Endometrial microvascular endothelial cells (primary cell): Measurements from ENCODE around the gene UBASH3A. TPM values are rescaled to one million over a fixed set of nuclear protein-coding genes. Genes with fewer than 3 reads are reported as not detected.

ENCODE experiments used
- in situ Hi-C: cut with HindIII; loops from 2 replicates; pipeline ENCODE4 v1.10.0; 2017; ENCODE audit warnings: low sequenced_read_pairs, low pct_unique_long_range_greater_than_20kb; ENCODE audit errors: inconsistent ontology term
- total RNA-seq: library from RNA; depleted of rRNA; stranded (reverse); fragments of >200 nt; gene quantifications from one replicate; pipeline ENCODE4 v1.2.3, GENCODE V29; 2015; ENCODE audit errors: inconsistent ontology term

The UBASH3A gene, protein sequence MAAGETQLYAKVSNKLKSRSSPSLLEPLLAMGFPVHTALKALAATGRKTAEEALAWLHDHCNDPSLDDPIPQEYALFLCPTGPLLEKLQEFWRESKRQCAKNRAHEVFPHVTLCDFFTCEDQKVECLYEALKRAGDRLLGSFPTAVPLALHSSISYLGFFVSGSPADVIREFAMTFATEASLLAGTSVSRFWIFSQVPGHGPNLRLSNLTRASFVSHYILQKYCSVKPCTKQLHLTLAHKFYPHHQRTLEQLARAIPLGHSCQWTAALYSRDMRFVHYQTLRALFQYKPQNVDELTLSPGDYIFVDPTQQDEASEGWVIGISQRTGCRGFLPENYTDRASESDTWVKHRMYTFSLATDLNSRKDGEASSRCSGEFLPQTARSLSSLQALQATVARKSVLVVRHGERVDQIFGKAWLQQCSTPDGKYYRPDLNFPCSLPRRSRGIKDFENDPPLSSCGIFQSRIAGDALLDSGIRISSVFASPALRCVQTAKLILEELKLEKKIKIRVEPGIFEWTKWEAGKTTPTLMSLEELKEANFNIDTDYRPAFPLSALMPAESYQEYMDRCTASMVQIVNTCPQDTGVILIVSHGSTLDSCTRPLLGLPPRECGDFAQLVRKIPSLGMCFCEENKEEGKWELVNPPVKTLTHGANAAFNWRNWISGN
- total RNA-seq: not detected

DNA sequence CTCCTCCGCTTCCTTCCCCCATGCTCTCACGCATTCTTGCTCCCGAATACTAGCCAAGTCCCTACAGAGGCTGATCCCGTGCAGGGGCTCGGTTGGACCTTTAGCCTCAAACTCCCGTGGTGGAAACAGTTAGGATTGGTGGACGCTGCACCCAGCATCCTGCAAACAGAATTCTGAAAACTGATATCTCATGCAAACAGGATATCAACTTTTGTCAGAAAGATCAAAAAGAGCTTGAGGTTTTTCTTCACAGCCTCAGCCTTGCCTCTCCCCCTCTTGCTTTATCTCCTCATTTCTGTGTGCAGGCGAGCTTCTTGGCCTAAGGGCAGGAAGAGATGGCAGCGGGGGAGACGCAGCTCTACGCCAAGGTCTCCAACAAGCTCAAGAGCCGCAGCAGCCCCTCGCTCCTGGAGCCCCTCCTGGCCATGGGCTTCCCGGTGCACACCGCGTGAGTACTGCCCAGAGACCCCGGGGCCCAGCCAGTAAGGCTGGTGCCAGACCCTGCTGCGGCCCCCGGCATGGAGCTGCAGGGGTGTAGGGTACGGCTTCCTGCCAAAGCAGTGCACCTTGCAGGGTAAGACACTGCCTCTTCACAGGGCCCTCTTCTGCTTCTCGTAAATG lies at the start of gene UBASH3A:
Gene UBASH3A (plus strand): TSS at position 292 of the 621 bp plus-strand sequence. CDS start 44 bp downstream, at position 336.
- in situ Hi-C loops: no loop called here

DNA sequence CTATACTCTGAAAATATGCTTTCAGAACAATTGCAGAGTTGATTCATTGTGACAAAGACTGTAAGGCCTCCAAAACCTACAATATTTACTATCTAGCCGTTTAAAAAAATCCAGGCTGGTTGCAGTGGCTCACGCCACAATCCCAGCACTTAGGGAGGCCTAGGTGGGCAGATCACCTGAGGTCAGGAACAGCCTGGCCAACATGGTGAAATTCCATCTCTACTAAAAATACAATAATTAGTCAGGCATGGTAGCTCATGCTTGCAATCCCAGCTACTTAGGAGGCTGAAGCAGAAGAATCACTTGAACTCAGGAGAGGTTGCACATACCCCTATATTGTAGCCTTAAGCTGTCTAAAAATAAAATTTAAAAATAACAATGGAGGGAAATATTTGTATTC lies 47.7 kb upstream of the UBASH3A start:
- in situ Hi-C loops: no loop called here

DNA sequence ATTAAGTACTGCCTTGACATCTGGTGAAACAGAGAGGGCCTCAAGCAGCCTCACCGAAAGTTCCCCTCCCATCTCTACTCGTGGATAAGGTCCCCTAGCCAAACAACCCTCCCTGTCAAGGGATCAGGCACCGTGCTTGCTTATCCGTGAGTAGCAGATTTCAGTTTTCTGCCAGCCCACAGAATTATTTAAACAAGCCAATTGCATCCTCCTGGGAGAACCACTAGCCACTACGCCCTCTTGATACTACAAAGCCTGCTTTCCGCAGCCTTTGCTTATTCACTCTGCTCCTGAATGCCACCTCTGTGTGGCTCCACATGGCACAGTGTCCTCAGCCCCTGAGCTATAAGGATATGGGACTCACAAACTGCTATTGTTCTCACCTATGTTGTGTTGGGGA lies 47.1 kb upstream of the UBASH3A start:
- in situ Hi-C loops: no loop called here

DNA sequence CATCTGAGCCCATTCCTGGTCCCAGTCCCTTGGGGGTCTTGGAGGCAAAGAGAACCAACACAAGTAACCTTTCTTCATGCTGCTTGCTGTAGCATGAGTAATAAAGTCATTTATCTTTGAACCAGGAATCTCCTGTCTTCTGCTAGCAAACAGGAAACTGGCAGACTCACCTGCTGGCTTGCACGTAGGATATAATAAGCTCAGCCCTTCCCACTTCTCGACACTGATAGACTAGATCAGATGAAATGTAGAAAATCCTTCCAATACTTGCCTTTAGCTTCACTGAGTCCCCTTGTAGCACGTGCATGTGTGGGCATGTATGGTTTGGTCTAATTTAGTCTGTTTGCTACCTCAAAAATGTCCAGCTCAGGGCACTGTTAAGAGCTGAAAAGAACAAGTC lies 46.4 kb upstream of the UBASH3A start:
- in situ Hi-C loops: no loop called here

DNA sequence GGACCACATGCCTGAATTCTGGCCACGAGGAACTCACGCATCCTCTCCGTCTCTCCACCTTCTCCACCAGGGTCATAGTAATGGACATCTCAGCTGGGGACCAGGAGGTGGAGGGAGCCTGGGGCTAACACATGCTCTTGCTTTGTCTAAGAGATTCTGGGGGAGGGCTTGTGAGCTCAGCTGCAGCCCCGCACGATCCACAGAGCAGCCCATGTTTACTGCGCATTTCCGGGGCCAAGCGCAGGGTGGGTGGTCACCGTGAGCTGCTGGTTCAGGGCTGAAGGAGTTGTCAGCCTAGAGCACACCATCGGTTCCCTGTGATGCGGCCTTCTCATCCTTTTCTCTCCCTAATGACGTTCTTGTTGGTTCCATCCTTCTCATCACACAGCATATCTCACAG lies 45.4 kb upstream of the UBASH3A start:
- in situ Hi-C loops: no loop called here

DNA sequence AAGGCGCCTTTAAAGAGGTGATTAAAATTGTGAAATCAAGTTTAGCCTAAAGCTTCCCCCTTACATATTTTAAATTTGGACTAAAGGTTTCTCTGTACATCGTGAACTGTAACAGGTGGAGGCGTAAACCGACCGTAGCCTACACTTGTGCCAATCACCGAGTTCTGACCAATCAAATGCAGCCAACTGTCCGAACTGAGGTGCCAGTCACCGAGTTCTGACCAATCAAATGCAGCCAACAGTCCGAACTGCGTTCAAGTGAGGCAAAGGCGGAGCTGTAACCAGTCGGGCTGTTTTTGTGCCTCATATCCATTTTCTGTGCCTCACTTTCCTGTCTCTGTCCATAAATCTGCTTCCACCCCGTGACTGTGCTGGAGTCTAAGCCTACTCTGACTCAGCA lies 44.8 kb upstream of the UBASH3A start:
- in situ Hi-C loops: no loop called here

DNA sequence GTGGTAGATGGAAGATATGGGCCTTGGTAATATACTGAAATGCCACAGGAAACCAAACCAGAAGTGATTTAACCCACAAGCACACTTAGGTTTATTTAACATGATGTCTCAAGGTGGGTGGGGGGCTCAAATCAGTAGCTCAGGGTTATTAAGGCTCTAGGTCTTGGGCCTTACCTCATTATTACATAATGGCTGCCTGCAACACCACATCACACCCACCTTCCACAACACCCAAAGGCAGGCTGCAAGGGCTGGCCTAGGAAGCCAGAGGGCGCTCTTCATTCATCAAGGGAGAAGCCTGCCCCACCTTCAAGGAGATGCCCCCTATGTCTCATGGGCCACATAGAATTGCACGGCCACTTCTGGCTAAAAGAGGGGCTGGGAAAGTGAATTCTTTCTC lies 43.4 kb upstream of the UBASH3A start:
- in situ Hi-C loops: no loop called here

DNA sequence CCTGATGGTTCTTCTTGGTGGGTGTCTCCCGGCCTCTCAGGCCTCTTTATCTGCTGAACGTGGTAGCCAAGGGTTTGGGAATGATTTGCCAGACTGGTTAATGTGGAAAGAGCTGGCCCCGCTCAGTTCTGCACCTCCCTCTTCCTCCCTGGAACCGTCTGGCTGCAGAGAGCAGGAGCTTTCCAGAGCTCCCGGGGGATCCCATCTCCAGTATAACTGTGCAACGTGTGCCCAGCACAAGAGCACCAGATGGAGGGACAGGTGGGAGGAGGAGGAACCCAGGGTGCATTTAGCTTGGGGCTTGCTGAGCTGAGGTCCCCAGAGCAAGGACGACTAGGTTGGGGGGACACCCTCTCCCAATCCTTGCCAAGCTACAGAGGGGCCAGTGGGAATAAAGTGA lies 42.4 kb upstream of the UBASH3A start:
- in situ Hi-C loops: no loop called here

DNA sequence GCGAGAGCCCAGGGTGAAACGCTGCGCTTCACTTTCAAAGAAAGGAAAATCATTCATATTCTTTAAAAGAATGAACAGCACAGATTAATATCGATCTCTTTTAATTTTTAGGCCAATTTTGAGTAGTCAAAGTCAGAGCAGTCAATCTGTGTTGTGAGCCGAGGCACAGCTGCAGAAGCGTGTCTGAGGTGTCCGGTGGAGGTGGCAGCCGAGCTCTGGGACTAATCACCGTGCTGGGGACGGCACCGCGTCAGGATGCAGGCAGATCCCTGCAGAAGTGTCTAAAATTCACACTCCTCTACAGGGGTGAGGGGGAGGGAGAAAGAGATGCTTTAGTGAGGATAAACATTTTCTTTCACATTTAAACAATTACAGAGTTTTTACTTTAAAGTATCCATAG lies 41.5 kb upstream of the UBASH3A start:
- in situ Hi-C loops: no loop called here

DNA sequence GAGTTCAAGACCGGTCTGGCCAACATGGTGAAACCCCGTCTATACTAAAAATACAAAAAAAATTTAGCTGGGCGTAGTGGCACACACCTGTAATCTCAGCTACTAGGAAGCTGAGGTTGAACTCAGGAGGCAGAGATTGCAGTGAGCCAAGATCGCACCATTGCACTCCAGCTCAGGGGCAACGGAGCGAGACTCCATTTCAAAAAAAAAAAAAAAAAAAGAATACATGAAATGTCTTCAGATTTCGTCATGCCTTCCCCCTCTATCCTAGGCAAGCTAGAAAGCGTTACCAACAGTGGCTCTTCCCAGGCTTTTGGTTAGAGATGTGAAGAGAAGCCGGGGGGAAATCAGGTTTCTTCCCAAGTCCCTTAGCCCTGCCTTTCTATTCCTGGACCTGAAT lies 41.0 kb upstream of the UBASH3A start:
- in situ Hi-C loops: no loop called here

DNA sequence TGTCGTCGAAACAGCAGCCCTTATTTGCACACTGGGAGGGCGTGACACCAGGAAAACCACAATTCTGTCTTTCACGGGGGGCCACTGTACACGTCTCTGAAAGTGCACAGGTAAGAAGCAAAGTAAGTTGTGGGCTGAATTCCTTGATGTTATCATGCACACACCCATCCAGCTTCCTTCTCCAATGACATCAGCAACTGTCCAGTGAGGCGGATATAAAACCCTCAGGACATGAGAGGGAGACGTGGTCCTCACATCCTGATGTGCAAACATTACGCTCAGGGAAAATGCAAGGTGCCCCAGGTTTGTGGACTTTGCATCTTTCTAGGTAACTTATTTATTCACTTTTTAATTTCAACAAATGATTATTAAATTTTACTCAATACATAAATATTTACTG lies 40.4 kb upstream of the UBASH3A start:
- in situ Hi-C loops: no loop called here

DNA sequence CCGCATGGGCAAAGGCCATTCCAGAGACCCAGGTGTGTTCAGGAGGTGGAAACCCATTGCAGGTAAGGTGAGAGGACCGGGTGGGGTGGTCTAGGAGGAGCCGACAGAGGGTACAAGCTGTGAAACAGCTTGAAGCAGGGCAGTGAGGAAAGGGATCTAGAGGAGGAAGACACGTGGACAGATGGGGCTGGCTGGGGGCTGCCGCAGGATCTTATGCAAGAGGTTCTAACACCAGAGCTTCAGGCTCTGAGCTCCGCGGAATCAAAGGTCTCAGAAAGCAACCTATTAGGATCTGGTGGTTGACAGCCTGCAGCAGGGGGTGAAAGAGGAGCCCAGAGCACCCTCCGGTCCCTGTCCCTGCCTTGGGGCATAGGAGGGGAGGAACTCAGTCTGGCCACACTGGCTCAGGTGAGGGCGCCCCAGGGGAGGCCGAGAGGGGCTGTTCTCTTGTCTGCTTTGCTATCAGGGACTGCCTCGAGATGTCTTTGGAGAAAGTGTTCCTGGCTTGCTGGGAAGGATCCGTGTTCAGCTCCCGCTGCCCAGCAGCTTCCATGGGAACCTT lies 39.3 kb upstream of the UBASH3A start:
- in situ Hi-C loops: no loop called here

DNA sequence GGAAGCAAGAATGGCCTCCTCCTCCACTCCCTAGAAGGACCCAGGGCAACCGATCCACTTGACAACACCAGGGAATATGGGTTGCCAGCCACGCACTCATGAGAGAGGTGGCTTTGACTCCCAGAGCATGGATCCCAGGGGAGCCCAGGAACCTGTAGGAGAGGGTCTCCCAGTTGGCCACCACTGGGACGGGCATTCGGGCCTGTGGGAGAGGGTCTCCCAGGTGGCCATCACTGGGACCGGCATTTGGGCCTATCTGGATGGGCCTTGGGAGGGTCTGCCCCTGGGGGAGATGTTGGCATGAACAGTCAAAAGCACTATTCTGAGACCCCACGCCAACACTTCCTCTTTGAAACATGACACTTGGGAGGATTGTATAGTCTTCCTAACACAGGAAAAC lies 37.9 kb upstream of the UBASH3A start:
- in situ Hi-C loops: no loop called here

DNA sequence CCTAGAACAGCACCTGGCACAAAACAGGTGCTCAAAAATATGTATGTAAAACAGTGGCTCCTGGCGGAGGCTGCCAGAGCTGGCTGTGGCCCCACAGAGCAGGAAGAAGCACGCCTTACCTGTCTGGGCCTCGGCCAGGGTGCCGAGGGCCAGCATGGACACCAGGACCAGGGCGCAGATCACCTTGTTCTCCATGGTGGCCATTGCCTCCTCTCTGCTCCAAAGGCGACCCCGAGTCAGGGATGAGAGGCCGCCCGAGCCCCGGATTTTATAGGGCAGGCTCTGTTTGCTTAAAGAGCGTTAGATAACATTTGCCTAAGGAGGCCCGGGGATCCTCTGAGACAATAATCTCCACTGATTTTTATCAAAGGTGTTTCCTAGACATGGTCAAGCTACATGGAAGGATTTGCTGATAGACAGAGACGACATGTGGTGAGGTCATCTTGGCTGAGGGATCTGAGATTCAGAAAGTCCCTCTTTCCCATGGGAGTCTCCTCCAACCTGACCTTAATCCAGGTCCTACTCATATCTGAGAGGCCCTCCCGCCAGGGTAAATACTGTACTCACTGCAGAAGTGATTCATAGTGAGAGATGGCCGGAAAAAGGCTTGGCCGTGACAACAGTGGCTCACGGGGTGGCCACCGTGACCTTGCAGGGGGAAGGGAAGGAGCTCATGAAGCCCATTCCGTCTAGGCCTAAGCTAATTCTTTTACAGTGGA lies 37.3 kb upstream of the UBASH3A start, which contains the start of gene TFF1:
Gene TFF1 (minus strand): TSS at position 244 of the 719 bp plus-strand sequence. CDS start 40 bp downstream, at position 204.
- in situ Hi-C loops: no loop called here

DNA sequence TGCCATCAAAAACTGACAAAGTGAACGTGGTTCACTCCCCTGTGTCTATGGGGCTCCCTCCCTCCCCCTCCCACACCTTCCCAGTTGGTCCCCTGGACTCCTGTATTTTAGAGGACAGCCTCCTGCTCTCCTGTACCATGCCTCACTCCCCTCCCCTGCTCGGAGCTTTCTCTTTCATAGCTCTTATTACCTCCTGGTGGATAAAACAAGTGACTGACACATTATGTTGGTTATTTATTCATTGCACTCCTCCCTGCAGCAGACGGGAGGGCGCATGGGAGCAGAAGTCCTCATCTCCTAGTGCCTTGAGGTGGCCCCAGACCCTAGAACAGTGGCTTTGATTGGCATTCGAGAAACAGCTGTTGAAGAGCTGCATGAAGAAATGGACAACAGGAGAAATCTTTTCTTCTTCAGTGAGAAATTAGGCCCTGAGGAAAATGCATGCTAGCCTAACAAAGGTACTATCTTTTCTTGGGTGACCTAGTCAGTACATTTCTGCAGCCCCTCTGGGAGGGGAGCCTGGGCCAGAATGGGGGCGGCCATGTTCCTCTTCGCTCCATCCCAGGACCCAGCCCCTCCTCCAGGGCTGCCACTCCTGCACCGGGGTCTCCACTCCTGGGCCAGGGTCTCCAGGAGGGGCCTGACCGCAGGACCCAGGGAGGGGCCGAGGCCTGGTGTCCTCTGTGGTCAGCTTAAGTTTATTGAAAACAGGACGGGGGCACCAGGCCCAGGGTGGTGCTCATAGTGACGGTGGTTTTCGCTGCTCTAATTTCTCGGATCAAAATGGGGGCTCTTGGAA lies 36.1 kb upstream of the UBASH3A start:
- in situ Hi-C loops: no loop called here

DNA sequence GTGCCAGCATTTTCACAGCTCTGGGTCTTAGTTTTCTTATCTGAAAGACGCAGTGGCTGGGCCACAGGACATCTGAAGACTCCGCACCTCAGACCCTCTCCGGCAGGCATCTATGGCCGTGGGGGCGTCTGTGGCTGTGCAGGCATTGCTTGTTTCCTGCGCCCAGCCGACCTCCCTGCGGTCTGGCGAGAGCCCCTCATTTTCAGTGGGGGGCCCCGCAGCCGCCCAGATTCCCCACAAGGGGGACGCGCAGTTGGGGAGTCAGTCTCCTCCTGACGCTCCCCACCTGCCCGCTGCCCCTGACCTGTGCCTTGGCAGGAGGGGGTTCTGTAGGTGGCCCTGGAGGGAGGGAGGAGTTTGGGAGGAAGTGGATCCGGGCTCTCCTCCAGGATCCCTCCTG lies 33.9 kb upstream of the UBASH3A start:
- in situ Hi-C loops: no loop called here

DNA sequence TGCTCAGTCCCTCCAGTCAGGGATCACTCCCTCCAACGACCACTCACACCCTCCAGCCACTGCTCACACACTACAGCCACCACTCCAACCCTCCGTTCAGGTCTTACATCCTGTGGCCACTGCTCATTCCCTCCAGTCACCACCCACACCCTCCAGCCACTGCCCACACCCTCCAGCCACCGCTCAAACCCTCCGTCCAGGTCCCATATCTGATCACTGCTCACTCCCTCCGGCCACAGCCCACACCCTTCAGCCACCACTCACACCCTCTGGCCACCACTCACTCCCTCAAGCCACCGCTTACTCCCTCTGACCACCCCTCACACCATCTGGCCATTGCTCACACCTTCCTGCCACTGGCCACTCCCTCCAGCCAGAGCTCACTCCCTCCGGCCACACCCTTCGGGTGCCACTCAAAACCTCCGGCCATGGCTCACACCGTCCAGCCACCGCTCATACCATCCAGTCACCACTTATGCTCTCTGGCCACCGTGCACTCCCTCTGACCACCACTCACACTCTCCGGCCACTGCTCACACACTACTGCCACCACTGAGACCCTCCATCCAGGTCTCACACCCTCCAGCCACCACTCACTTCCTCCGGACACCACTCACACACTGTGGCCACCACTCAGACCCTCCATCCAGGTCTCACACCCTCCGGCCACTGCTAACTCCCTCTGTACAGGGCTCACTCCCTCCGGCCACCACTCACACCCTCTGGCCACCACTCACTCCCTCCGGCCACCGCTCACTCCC lies 32.6 kb upstream of the UBASH3A start:
- in situ Hi-C loops: no loop called here
